HK-2 (cell line): Measurements from ENCODE around the gene SLC40A1.

Source experiments
- DNase-seq: peaks from one replicate; pipeline ENCODE4 v3.0.0-alpha.2; 2018; ENCODE audit not compliant: unreplicated experiment

SLC40A1 gene

GRCh38 chr2:189569295-189569910 is 11.2 kb downstream of the SLC40A1 start:
- no peak for DNase-seq

- no peak for DNase-seq
Observed at GRCh38 chr2:189566046-189566445, 14.5 kb downstream of the SLC40A1 start.

- no peak for DNase-seq
Observed at GRCh38 chr2:189561371-189562038, 19.1 kb downstream of the SLC40A1 start.

GRCh38 chr2:189560273-189560586 is 20.4 kb downstream of the SLC40A1 start:
- no peak for DNase-seq

GRCh38 chr2:189559579-189560272 is 20.9 kb downstream of the SLC40A1 start:
- no peak for DNase-seq

GRCh38 chr2:189558516-189559272 is 21.9 kb downstream of the SLC40A1 start:
- no peak for DNase-seq

GRCh38 chr2:189557373-189557772 is 23.2 kb downstream of the SLC40A1 start:
- no peak for DNase-seq

- DNase-seq = no peak
Observed at GRCh38 chr2:189556526-189556925, 24.1 kb downstream of the SLC40A1 start.

GRCh38 chr2:189555232-189555631 is 25.4 kb downstream of the SLC40A1 start:
- no peak for DNase-seq

- DNase-seq = no peak
Observed at GRCh38 chr2:189553504-189554088, 27.0 kb downstream of the SLC40A1 start.

GRCh38 chr2:189552991-189553404 is 27.6 kb downstream of the SLC40A1 start:
- DNase-seq = no peak

GRCh38 chr2:189552334-189552990 is 28.1 kb downstream of the SLC40A1 start:
- no peak for DNase-seq

GRCh38 chr2:189551808-189552207 is 28.8 kb downstream of the SLC40A1 start:
- no peak for DNase-seq

GRCh38 chr2:189549449-189549832 is 31.1 kb downstream of the SLC40A1 start:
- DNase-seq = no peak

- DNase-seq = no peak
Observed at GRCh38 chr2:189548666-189549448, 31.7 kb downstream of the SLC40A1 start.

- no peak for DNase-seq
Observed at GRCh38 chr2:189545418-189545817, 35.2 kb downstream of the SLC40A1 start.

- no peak for DNase-seq
Observed at GRCh38 chr2:189544318-189545042, 36.1 kb downstream of the SLC40A1 start.

- DNase-seq = no peak
Observed at GRCh38 chr2:189543367-189543766, 37.2 kb downstream of the SLC40A1 start.

GRCh38 chr2:189542145-189542882 is 38.3 kb downstream of the SLC40A1 start:
- DNase-seq = no peak
